ENCODE results near the gene PLXNB2. TPM values are rescaled to one million over a fixed set of nuclear protein-coding genes. Genes with fewer than 3 reads are reported as not detected.

The PLXNB2 gene
- polyA plus RNA-seq, 3 donors from 2014 or later, result 1.1 to 1.6 TPM; not detected in 1

DNA sequence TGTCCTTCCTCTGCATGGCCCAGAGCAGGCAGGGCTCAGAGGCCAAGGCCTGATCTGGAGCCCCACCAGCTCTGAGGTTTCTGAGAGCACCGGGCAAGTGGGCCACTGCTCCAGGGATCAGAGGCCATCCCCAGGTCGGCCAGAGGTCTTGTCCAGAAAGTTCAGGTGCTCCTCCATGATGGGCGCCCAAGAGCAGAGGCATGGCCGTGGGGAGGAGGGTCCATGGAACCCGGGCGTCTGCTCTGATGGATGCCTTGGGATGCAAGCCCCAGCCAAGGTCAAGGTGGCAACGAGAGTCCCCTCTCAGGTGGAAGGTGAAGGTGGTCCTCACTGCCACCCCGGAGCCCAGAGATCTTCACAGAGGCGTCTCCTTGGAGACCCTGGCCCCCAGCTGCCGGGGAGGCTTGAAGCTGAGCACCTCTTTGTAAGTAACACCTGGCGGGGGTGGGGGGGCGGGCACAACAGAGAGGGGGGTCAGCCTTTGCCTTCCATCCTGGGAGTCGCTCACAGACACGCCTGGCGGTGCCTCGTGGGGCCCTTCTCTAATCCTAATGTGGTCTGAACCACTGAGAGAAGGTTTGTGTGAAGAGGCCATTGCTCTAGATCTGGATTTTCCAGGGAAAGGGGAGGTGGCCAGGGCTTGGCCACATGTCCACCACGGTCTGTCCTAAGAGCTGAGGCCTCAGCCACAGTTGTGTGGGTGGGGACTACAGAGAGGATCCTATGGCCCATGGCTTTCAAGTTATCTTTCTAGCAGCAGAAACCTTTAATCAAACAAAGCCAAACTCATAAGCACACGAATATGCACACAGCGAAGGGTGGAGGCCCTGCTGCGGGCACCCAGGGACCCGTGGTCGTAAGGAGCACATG is 54.2 kb downstream of the PLXNB2 start:
- no peak for DNase-seq
- Mint-ChIP-seq H3K36me3 (no peaks in the 10 kb centered on the region), H3K4me1 (peaks cover 0 to 13% of the 10 kb centered on the region in 2 donors), H3K4me3 (no peak overlapping the region), H3K27me3 (ENCODE audit: low read depth in 3 of 3) (peaks cover 0 to 9% (median 0%) of the 10 kb centered on the region in 3 donors), H3K9me3 (no peaks in the 10 kb centered on the region), H3K27ac (peak overlapping the region in 1 of 6 donors; percentile 12)

DNA sequence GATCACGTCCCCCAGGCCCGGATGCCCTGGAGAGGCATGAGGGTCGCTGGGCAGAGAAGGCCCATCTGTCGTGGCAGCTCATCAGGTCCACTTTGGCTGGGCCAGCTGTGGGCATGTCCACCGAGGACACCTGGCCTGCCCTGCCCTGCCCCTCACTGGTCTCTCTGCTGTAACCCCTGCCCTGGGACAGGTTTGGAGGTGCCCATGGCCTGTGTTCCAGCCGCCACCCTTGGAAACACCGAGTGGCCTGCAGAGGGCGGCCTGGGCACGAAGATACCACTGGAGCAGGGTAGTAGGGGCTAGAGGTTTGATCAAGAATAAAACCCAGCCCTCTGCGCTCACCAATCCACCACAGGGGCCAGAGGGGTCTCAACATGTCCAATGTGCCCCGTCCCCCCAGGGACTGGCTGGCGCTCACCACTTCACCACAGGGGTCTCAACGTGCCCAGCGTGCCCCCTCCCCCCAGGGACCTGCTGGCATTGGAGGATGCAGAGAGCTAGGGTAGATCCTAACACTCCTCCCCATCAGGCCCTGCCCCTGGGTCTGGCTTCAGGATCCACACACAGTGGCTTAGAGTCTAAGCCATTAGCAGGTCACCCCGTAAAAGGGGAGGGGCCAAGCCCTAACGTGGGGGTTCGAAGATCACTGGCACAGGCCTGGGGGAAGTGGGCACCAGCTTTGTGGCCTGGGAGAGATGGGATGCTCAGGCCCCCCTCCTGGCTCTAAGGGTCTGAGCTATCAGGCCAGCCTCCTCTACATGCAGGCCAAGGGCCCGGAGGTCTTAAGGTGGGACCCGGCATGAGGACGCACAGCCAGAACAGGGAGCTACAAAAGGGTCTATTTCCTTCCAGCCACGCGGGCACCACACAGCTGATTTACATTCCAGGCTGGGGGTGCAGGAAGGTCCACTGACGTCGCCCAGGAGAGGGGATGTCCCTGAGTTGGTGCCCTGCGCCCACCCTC is 55.1 kb downstream of the PLXNB2 start:
- Mint-ChIP-seq H3K36me3 (no peaks in the 10 kb centered on the region), H3K27me3 (ENCODE audit: low read depth in 3 of 3) (peaks cover 1 to 9% (median 2%) of the 10 kb centered on the region in 3 donors), H3K27ac (peak overlapping the region in 4 of 6 donors; percentile 27 to 74 (median 49)), H3K4me1 (peaks cover 0 to 19% of the 10 kb centered on the region in 2 donors), H3K9me3 (no peaks in the 10 kb centered on the region), H3K4me3 (peak overlapping the region; percentile 40 to 69 (median 60))
- DNase-seq, result peak; percentile 58 to 70 (median 65)

DNA sequence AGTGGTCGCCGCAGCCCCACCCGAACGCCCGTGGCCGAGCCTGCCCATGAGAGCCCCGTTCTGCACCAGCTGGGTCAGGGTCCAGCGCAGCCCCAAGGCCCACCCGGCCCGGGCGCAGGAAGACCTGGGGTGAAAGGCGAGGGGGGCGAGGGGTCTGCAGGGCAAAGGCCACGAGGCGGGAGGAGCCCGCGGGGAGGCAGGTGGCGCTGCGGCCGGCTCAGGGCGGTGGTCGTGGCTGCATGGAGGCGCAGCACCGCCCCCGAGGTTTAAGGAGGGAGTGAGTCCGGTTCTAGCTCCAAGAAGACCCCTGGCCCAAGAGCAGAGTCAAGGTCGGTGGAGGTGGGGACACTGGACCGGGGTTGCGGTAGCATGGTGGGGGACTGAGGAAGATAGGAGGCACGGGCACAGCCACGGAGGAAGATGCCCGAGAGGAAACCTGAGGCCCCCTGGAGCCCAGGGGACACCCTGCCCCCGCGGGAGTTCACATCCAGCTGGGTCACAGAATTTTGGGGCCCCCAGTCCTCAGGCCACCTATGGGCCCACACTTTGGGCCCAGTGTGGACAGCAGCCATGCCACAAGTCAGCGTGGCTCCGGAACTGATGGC is 55.9 kb downstream of the PLXNB2 start:
- peaks cover 2 to 9% (median 2%) of the 10 kb centered on the region in 3 donors for H3K27me3 Mint-ChIP-seq (ENCODE audit: low read depth in 3 of 3)
- no peak for DNase-seq
- H3K9me3 Mint-ChIP-seq, result no peaks in the 10 kb centered on the region
- peak overlapping the region; percentile 40 to 69 (median 58) for H3K4me3 Mint-ChIP-seq
- peak overlapping the region in 3 of 6 donors; percentile 27 to 74 (median 69) for H3K27ac Mint-ChIP-seq
- peaks cover 0 to 23% of the 10 kb centered on the region in 2 donors for H3K4me1 Mint-ChIP-seq
- no peaks in the 10 kb centered on the region for H3K36me3 Mint-ChIP-seq

DNA sequence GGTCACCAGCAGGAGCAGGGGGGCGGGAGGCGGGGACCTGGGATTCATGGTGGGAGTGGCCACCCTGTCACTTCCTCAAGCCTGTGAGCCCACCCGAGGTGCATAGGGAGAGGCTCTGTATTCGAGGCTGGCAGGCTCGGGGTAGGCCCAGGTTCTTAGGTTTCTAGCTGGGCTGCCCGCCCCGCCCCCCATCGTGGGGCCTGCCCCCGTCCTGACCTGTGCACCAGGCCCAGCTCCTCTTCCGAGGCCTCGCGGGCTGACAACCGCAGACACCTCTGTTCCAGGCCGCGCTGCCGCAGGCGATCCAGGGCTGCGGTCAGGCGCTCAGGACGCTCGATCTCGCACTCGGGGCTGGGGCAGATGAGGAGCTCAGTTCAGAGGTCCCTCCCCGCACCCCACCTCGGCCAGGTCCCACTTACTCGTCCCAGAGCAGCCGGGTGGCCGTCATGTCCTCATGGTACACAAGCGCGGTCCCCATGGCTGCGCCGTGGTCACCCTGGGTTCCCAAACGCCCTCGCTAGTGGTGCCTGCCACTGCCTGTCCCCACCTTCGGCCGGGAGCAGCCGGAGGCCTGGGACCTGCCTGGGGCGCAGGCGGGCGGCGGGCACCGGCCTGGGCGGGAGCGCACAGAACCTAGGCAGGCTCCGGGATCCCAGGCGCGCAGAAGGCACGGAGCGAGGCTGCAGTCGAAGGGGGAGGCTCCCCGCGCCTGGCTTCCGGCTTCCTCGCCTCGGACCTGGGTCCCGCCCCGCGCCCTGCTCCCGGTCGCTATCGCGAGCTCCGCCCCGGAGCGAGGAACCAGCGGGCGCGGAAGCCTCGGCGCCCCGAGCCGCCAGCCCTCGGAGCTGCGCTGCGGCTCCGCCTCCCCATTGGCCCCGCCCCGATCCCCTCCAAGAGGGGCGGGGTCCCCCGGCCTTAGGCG is 56.6 kb downstream of the PLXNB2 start, which contains the start of gene HDAC10:
Gene HDAC10, minus strand, starts transcription at position 711 of the 922 bp plus-strand sequence. Its CDS starts 233 bp downstream, at position 478.
- H3K9me3 Mint-ChIP-seq, result no peaks in the 10 kb centered on the region
- peaks cover 0 to 28% of the 10 kb centered on the region in 2 donors for H3K4me1 Mint-ChIP-seq
- H3K27ac Mint-ChIP-seq, result peak within 1 kb of the TSS; percentile 44 to 84 (median 77)
- H3K36me3 Mint-ChIP-seq, result no peaks in the 10 kb centered on the region
- peak within 1 kb of the TSS; percentile 81 to 87 (median 83) for H3K4me3 Mint-ChIP-seq
- peaks cover 2 to 9% (median 2%) of the 10 kb centered on the region in 3 donors for H3K27me3 Mint-ChIP-seq (ENCODE audit: low read depth in 3 of 3)
- peak; percentile 67 to 73 (median 72) for DNase-seq

DNA sequence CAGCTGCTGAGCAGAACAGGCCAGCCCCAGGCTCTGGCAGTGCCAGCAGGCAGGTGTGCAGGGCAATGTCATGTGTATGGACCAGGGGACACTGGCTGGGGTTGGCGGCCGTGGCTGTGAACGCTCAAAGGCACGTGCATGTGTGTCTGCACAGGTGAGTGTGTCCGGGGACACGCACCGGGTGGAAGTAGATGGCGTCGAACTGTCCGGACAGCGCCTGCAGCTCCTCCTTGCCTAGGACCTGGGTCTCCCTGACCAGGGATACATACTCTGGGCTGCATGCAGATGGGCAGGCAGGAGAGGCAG is 57.2 kb downstream of the PLXNB2 start:
- H3K36me3 Mint-ChIP-seq, result no peaks in the 10 kb centered on the region
- DNase-seq, result no peak
- peaks cover under 1 to 28% of the 10 kb centered on the region in 2 donors for H3K4me1 Mint-ChIP-seq
- H3K27me3 Mint-ChIP-seq (ENCODE audit: low read depth in 3 of 3), result peaks cover 2 to 7% (median 2%) of the 10 kb centered on the region in 3 donors
- peak overlapping the region in 5 of 6 donors; percentile 44 to 84 (median 67) for H3K27ac Mint-ChIP-seq
- peak overlapping the region; percentile 81 to 87 (median 83) for H3K4me3 Mint-ChIP-seq
- no peaks in the 10 kb centered on the region for H3K9me3 Mint-ChIP-seq

DNA sequence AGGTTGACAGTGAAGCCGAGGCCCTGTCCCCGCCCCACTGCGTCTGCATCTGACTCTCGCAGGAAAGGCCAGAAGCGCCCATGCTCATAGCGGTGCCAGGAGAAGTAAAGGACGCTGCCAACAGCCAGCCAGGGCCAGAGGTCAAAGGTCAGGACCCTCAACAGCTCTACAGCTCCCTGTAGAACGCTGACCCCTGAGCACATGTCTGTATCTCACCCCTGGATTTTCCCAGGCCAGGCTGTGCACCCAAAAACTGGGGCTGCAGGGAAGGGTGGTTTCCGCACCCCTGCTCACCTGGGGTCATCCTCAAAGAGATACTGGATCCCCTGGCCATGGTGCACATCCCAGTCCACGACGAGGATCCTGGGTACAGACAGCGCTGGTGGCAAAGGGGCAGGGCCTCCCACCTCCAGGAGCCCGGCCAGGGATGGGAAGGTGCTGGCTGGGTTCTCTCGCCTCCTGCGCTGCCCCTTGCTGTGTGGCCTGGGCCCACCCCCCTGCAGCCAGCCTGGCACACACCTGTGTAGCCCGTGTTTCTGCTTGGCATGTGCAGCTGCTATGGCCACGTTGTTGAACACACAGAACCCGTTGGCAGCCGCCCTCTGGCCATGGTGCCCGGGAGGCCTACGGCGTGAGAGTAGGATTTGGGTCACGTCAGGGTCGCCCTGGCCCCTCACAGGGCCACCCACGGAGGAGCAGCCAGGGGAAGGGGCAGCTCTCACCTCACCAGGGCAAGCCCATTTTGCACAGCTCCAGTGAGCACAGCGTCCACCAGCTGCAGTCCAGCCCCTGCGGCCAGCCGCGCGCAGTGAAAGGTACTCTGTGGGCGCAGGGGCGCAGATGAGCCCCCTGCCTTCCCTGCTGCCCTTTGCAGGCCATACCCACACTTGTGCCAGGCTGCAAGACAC is 57.9 kb downstream of the PLXNB2 start:
- peaks cover 6 to 31% of the 10 kb centered on the region in 2 donors for H3K4me1 Mint-ChIP-seq

DNA sequence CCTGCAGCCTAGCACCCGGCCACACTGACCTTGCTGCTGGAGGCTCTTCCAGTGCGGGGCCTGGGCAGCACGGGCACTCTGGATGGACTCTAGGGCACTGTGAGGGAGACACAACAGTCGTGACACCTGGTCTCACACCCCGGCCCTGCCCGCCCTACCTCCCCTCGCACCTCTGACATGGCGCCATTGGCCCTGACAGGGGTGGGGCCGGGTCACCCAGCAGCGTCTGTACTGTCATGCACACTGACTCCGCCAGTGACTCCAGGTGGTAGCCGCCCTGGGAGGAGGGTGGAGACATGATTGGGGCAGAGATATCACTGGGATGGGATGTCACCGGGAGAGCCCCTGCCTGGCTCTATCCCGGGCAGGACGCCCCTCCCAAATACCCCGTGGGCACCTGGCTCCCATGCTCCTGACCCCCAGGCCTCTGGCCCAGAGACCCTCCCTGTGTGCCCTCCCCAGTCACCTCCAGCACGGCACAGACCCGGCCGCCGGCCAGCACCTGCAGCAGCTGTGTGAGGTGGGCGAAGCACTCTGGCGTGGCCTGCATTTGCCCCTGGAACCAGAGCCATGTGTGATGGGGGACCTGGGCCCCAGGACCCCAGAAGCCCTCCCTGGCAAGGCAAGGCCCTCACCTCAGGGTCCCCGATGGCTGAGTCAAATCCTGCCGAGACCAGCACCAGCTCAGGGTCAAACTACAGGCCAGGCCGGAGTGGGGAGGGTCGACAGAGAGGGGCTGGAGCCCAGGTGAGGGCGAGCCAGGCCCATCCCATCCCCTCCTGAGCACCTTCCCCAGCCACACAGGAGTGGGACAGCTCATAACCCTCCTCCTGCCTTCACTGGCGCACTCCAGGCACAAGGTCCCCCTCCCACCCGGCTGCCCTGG is 59.0 kb downstream of the PLXNB2 start:
- H3K36me3 Mint-ChIP-seq, result peaks cover 0 to 3% (median 3%) of the 10 kb centered on the region in 3 donors
- no peaks in the 10 kb centered on the region for H3K9me3 Mint-ChIP-seq
- peak overlapping the region in 4 of 5 donors; percentile 15 to 46 (median 24) for H3K4me3 Mint-ChIP-seq
- DNase-seq, result no peak
- H3K27ac Mint-ChIP-seq, result peak overlapping the region in 2 of 6 donors; percentile 70 to 92
- peaks cover 16 to 41% of the 10 kb centered on the region in 2 donors for H3K4me1 Mint-ChIP-seq
- peaks cover 5 to 13% (median 9%) of the 10 kb centered on the region in 3 donors for H3K27me3 Mint-ChIP-seq (ENCODE audit: low read depth in 3 of 3)

More for the DNA sequence above, 57.9 kb downstream of the PLXNB2 start:
- no peak for DNase-seq
- Mint-ChIP-seq H3K27me3 (ENCODE audit: low read depth in 3 of 3) (peaks cover 5 to 11% (median 6%) of the 10 kb centered on the region in 3 donors), H3K27ac (peak overlapping the region in 3 of 6 donors; percentile 44 to 67 (median 55)), H3K9me3 (no peaks in the 10 kb centered on the region), H3K36me3 (peaks cover 0 to 3% (median 3%) of the 10 kb centered on the region in 3 donors), H3K4me3 (peak overlapping the region in 4 of 5 donors; percentile 81 to 87 (median 84))

DNA sequence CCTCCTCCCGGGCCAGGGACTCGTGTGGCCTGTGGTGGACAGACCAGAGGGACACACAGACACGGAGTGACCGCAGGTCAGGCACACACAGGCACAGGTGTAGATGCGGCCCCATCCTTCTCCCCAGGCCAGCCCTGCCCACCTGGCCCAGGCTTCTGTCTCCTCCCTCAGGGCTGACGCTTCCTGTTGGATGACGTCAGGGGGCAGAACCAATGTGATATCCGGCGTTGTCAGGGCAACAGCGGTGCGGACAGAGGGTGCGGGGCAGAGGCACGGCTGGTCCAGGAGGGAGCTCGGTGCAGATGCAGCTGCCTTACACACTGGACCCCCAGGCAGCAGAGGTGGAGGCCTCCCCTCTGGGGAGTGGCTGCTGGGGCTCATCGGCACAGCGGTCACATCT is 59.7 kb downstream of the PLXNB2 start:
- no peaks in the 10 kb centered on the region for H3K9me3 Mint-ChIP-seq
- peaks cover 0 to 3% (median 3%) of the 10 kb centered on the region in 3 donors for H3K36me3 Mint-ChIP-seq
- H3K4me3 Mint-ChIP-seq, result peak overlapping the region; percentile 15 to 49 (median 42)
- peak in 1 of 3 donors; percentile 74 for DNase-seq
- peaks cover 20 to 48% of the 10 kb centered on the region in 2 donors for H3K4me1 Mint-ChIP-seq
- peak overlapping the region; percentile 11 to 92 (median 42) for H3K27ac Mint-ChIP-seq
- H3K27me3 Mint-ChIP-seq (ENCODE audit: low read depth in 3 of 3), result peaks cover 5 to 13% (median 9%) of the 10 kb centered on the region in 3 donors

DNA sequence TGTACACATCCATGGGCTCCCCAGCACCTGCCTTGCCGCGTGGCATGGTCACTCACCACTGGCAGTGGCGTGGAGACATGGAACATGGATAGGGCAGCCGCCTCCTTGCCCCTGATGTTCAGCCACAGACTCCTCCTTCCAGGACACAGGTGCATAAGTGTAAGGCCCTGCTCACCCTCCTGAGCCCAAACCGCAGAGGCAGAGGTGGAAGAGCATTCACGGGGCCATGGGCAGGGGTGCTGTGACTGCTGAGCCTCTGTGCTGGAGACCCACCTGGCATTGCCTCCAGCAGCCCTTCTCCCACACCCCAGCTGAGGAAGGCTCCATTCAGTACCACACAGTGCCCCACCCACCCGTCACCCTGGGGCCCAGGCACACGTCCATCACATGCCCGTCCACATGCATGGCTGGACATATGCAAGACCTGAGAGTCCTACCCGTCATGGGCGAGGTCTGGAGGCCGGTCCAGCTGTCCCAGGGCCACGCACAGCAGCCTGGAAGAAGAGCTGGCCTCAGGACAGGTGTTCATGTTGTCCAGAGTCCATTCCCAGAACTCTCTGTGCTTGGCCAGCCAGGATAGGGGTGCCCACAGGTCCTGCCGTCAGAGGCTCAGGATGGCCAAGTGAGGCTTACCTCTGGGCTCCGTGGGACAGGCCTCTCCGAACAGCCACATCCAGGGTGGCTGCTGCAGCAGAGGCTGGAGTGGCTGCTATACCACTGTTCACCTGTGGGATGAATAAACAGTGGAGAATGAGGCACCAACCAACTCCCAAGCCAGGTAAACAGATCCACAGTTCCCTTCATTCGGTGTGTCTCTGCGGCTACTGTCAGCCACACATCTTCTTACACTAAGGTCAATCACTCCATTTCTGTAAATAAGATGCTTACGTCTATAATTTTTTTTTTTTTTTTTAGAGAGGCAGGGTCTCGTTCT is 60.9 kb downstream of the PLXNB2 start:
- H3K9me3 Mint-ChIP-seq, result no peaks in the 10 kb centered on the region
- DNase-seq, result no peak
- H3K4me1 Mint-ChIP-seq, result peaks cover 30 to 56% of the 10 kb centered on the region in 2 donors
- peak overlapping the region in 5 of 6 donors; percentile 26 to 92 (median 48) for H3K27ac Mint-ChIP-seq
- H3K27me3 Mint-ChIP-seq (ENCODE audit: low read depth in 3 of 3), result peaks cover 5 to 13% (median 9%) of the 10 kb centered on the region in 3 donors
- H3K36me3 Mint-ChIP-seq, result peaks cover 0 to 3% (median 3%) of the 10 kb centered on the region in 3 donors
- peak overlapping the region; percentile 50 to 97 (median 52) for H3K4me3 Mint-ChIP-seq

All from immature natural killer cell (primary cell).